ENCODE results near the gene TSHZ1.

Gene TSHZ1

GRCh38 chr18:75336767-75337166, 126.2 kb downstream of the TSHZ1 start:
- no peak overlapping the region for H3K4me3 ChIP-seq (ENCODE audit: low read depth, low read length)
- no peak for DNase-seq (ENCODE audit: low read depth)
- TF ChIP-seq MAX (IDR thresholded peaks at IDR 0.05; ENCODE audit: low read depth, low read length) (no peak), POLR2A (IDR thresholded peaks at IDR 0.05; ENCODE audit: extremely low read depth, insufficient read length) (no peak), CTCF (IDR thresholded peaks at IDR 0.05; ENCODE audit: low read depth, low read length) (no peak)

- TF ChIP-seq POLR2A (IDR thresholded peaks at IDR 0.05; ENCODE audit: extremely low read depth, insufficient read length) (no peak), MYC (IDR thresholded peaks at IDR 0.05; ENCODE audit: low read depth, low read length) (no peak), MAX (IDR thresholded peaks at IDR 0.05; ENCODE audit: low read depth, low read length) (no peak), CTCF (IDR thresholded peaks at IDR 0.05; ENCODE audit: low read depth, low read length) (no peak)
Measured at GRCh38 chr18:75337348-75337747, 126.8 kb downstream of the TSHZ1 start.

GRCh38 chr18:75338631-75339030, 128.0 kb downstream of the TSHZ1 start:
- no peak overlapping the region for H3K4me3 ChIP-seq (ENCODE audit: low read depth, low read length)
- DNase-seq (ENCODE audit: low read depth) = no peak
- TF ChIP-seq POLR2A (IDR thresholded peaks at IDR 0.05; ENCODE audit: extremely low read depth, insufficient read length) (no peak), MYC (IDR thresholded peaks at IDR 0.05; ENCODE audit: low read depth, low read length) (no peak), MAX (IDR thresholded peaks at IDR 0.05; ENCODE audit: low read depth, low read length) (no peak), CTCF (IDR thresholded peaks at IDR 0.05; ENCODE audit: low read depth, low read length) (no peak)

More at GRCh38 chr18:75337348-75337747, 126.8 kb downstream of the TSHZ1 start:
- no peak overlapping the region for H3K4me3 ChIP-seq (ENCODE audit: low read depth, low read length)
- DNase-seq (ENCODE audit: low read depth) = no peak
